GM10266 (cell line): Measurements from ENCODE around the gene C13orf46.

Source experiments
- DNase-seq: peaks from one replicate; pipeline ENCODE4 v3.0.0; 2012; ENCODE audit errors: extremely low spot score
- CTCF ChIP-seq: IDR thresholded peaks from 2 replicates; pipeline ENCODE4 v1.5.1; 2012; ENCODE audit warnings: mild to moderate bottlenecking, low read depth; ENCODE audit not compliant: control insufficient read depth, insufficient read depth; ENCODE audit errors: missing control alignments

The C13orf46 gene

GRCh38 chr13:114018461-114019055 lies 44.7 kb upstream of the C13orf46 start:
- DNase-seq, result no peak
- TF ChIP-seq CTCF, result no peak

GRCh38 chr13:114017966-114018365 lies 44.1 kb upstream of the C13orf46 start:
- TF ChIP-seq CTCF, result no peak
- DNase-seq, result no peak

GRCh38 chr13:114017028-114017630 lies 43.3 kb upstream of the C13orf46 start:
- TF ChIP-seq CTCF, result no peak
- no peak for DNase-seq

GRCh38 chr13:114016321-114017027 lies 42.6 kb upstream of the C13orf46 start:
- no peak for TF ChIP-seq CTCF
- no peak for DNase-seq

GRCh38 chr13:114015969-114016295 lies 42.1 kb upstream of the C13orf46 start:
- DNase-seq, result no peak
- TF ChIP-seq CTCF, result no peak

- no peak for TF ChIP-seq CTCF
- DNase-seq, result no peak
These were observed 41.5 kb upstream of the C13orf46 start for GRCh38 chr13:114015111-114015968.
